ENCODE measurements around the gene PI4KA.

Gene PI4KA

DNA sequence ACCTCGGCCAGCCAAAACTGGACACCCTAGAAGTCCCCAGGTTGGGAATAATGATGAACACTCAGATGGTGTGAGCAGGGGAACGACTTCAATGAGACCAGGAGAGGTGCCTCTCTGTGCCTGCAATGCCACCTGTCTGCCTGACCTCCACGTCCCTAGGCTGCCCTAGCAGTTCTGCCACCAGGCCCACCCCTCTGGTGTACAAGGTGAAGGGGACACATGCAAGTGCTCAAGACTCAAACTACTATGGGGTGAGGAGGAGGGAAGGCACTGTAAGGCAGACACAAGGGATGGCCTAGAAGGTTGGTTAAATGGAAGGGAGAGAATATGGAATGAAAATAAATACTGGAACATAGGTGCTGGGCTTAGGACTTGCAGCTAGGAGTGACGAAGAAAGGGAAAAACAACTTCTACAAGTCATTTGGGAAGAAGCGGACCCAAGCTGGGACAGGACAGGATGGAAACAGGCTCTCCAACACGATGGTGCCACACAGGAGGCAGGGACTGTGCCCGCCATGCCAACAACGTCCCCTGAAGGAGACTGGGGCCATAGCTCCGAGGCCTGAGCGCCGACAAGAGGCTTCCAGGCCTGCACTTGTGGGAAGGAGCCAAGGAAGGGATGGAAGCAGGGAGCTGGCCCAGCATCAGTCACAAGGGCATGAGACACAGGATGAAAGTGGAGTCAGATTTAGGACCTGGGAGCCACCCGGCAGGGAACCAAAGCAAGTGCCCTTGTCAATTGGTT is 66.2 kb downstream of the PI4KA start:
- no peak for DNase-seq

DNA sequence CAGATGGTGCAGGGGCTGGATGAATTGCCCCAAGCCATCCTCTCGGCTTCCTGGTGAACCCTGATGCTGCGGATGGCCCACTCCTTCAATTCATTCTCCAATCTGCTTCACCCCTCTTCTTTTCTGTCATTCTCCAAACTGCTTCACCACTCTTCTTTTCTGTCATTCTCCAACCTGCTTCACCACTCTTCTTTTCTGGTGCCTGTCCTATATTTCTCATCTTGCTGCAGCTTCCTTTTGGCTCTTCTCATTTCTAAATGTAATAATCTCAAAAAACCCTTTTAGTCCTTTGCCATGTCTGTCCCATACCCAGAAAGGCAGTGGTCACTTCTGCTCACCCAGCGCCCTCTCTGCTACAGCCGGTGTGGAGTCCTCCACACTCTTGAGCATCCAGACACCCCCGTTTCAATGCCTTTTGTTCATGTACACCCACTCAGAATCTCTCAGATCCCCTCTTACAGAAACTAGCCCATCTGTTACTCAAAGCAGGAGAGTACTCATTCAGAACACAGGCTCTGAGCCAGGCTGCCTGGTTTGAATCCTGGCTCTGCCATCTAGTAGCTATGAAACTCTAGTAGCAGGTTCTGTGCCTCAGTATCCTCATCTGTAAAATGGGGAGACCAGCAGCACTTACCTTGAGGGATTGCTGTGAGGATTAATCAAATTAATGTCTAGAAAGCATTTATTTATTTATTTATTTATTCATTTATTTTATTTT is 69.8 kb downstream of the PI4KA start:
- DNase-seq, result no peak

DNA sequence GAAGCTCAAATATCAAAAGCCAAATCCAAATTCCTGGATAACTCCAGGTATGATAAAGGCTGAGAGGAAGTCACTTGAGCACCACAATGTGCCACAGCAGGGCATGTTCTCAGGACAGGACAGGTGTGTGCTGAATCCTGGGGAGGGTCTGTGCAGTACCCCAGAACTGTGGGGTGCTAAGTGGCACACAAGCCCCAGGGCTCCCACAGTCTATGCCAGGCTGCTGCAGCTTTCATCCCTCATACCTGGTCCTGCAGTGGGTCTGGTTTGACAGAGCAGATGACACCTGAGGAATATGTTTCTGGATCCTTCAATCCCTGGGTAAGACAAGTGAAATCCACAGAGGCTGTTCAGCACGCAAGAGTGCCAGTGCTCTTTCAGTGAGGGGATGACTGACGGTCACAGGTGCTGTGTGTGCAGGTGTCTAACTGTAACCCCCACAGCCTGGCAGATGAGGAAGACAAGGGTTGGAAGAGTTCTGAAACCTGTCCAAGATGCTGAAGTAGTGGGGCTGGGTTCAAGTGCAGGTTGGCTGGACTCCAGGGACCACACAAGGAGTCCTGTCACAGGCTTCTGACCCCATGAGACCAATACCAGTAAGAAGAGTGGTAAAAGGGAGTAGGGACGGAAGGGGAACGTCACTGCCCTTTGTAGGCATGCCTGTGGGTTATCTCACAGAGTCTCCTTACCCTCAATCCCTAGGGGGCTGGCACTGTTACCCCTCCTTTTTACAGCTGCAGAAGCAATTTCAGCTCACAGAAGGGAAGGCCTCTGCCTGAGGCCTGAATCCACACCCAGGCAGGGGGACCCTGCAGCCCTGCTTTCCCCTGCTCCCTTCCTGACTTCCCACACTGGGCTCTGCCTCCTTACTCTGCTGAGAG is 70.6 kb downstream of the PI4KA start:
- no peak for DNase-seq

DNA sequence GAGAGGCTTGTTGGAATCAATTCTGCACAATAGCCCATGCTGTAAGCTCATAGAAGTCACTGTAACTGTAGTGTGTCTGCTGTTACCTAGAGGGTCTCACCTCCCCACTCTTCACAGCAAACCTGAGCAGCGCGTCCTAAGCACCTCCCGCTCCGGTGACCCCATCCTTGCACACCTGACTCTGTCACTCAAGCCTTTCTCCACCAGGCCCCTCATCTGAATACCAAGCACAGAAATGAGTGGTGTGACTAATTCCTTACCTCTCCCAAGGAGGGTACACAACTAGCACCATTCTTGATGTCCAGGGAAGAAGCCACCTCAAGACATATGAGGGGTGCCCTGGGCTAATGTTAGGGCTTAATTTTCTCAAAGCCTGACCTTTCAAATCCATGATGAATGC is 71.4 kb downstream of the PI4KA start:
- DNase-seq, result no peak

DNA sequence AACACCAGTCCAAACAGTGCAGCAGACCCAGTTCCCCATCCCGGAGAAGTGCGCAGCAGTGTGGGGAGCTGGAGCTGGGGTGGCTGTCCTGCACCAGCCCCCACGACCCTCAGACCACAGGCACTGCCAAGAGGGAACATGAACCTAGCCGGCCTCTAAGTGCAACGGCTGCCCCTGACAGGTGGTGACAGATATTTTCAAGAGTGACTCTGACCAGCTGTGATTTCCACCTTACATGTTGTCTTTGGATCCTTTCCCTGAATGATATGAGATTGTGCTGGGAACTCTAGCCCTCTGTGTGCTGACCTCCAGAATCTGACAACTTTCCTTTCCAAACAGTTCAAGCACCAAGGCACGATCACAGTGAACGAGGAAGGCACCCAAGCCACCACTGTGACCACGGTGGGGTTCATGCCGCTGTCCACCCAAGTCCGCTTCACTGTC is 72.1 kb downstream of the PI4KA start:
- DNase-seq, result no peak

DNA sequence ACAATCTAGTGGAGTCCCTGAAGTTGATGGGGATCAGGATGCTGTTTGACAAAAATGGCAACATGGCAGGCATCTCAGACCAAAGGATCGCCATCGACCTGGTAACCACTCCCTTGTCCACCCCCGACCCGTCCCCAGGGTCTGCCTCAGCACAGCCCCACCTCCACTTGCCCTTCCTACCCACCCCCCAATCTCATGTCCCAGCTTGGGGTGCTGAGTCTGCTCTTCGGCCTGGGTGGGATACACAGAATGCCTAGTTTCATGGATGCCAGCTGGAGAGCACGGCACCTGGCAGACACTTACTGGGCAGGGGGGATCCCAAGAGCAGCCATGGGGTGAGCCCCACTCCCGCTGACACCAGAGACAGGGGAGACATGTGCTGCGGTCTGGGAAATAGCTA is 72.6 kb downstream of the PI4KA start:
- no peak for DNase-seq

DNA sequence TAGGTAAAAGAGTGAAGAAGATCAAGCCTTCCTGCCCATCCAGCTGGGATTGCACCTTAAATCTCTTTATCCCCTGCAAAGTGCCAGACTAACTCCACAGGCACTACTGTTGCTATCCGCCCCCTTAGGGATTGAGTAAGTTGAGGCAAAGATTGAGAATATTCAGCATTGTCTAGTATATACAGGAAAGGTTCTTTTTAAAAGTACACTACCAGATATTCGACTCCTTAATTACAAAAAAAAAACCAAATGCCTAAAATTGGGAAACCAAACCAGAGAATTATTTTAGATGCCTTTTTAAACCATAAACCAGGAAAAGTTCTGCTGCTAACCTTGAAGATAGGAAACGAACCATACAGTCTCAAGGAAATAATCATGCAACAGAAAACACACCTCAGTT is 73.2 kb downstream of the PI4KA start:
- no peak for DNase-seq

DNA sequence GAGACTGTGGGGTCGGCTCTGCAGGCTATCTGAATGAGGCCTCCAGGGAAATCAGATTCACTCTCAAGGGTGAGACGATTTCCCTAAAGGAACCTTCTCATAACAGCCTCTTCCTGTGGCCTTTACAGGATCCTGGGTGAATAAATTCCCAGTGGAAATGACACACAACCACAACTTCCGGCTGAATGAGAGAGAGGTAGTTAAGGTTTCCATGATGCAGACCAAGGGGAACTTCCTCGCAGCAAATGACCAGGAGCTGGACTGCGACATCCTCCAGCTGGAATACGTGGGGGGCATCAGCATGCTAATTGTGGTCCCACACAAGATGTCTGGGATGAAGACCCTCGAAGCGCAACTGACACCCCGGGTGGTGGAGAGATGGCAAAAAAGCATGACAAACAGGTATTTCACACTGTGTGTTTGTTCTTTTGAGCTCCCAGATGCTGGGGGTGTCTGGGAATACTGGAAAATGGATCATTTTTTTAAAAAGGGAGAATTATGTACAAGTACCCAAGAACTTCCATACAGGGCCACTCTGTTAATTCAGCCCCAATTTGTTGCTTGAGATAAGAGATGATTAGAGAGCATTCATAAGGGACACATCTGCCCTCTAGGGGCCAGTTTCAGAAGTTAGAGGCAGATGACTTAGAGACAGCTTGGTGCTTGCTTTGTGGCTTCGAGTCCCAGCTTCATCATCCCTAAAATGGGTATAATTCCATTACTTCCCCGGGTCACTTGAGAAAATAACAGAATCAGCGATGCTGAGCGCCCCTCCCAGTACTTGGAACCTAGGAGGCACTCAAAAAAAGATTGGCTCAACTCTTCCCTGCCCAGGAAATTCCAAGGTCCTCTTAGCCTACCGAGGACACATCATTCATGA is 74.5 kb downstream of the PI4KA start:
- DNase-seq, result peak; percentile 29 to 74

DNA sequence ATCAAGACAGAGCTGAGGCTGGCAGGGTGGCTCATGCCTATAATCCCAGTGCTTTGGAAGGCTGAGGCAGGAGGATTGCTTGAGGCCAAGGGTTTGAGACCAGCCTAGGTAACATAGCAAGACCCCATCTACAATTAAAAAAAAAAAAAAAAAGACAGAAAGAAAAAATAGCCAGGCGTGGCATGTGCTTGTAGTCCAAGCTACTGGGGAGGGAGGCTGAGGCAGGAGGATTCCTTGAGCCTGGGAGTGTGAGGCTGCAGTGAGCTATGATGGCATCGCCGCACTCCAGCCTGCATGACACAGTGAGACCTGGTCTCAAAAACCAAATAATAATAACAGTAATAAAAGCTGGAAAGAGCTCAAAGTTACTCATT is 75.3 kb downstream of the PI4KA start:
- no peak for DNase-seq

DNA sequence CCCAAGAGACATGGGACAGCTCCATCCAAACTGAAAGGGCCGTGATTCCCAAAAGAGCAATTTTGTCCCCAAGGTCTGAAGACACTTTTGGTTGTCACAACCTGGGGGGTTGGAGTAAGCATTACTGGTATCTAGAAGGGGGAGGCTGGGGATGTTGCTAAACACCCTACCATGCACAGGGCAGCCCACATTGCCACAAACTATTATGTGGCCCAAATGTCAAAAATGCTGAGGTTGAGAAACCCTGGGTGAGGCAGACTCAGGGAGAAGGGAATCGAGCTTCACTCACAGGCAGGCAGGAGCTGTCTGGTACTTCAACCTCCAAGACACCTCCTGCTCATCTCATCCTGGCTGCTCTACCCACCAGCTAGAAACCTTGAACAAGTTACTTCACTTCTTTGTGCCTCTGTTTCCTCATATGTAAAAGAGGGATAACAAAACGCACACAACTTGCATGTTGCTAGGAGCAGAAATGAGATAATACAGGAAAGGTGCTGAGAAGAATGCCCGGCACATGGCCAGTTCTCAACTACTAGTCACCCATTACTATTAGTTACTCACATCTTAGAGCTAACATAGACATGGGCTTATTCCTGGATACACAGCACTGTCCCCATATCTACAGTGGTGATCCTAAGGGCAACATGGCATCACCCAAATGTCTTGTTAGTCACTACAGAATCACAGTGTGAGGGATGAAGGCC is 75.9 kb downstream of the PI4KA start:
- DNase-seq, result peak in 1 of 2 donors; percentile 29

DNA sequence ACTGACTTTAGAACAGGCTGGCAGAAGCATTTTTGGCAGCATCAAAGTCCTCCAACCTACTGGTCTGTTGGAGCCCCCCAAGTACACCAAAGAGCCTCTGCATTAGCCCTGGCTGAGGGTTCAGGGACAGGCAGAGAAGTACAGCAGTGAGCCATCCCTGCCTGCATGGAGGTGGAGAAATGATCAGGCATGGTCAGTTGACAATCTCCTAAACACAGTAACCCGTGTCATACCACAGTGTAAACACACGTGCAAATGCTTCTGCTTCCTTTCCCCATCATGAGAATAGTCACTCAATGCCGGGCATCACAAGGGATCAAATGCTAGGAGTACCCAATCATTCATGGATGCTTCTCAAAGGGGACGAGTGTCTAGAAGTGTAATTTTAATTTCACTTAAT is 76.5 kb downstream of the PI4KA start:
- DNase-seq, result no peak

DNA sequence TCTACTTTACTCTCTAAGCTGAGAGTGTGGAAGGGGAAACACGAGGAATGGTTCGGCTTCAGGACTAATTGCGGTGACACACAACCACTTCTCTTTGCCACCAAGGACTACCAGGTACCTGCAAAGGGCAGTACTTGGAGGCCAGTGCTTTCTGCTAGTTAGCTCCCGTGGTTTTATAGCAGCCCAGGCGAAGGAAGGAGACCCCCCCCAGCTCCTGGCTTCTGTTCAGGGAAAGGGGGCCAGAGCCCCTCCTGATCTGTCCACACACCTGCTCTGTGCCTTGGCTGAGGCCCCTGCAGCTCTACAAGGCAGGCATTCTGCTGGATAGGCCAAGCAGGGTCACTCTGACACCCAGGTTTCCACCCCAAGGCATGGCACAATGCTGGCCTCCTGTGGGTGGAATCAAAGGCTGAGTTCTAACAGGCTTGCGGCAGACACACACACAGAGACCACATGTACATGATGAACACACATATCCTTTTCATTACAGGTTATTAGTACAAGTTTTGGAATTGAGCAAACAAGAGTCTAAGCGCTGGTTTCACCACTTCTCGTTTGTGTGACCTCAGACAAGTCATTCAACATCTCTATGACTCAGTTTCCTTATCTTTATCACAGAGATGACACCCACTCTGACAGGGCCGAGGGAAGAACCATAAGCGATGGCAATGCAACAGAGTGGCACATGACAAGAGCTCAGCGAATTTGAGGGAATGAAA is 77.2 kb downstream of the PI4KA start:
- DNase-seq, result peak; percentile 56 to 90

DNA sequence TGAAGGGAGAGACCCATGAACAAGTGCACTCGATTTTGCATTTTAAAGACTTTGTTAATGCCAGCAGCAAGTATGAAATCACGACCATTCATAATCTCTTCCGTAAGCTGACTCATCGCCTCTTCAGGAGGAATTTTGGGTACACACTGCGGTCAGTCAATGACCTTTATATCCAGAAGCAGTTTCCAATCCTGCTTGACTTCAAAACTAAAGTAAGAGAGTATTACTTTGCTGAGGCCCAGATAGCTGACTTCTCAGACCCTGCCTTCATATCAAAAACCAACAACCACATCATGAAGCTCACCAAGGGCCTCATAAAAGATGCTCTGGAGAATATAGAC is 78.8 kb downstream of the PI4KA start:
- DNase-seq, result no peak

DNA sequence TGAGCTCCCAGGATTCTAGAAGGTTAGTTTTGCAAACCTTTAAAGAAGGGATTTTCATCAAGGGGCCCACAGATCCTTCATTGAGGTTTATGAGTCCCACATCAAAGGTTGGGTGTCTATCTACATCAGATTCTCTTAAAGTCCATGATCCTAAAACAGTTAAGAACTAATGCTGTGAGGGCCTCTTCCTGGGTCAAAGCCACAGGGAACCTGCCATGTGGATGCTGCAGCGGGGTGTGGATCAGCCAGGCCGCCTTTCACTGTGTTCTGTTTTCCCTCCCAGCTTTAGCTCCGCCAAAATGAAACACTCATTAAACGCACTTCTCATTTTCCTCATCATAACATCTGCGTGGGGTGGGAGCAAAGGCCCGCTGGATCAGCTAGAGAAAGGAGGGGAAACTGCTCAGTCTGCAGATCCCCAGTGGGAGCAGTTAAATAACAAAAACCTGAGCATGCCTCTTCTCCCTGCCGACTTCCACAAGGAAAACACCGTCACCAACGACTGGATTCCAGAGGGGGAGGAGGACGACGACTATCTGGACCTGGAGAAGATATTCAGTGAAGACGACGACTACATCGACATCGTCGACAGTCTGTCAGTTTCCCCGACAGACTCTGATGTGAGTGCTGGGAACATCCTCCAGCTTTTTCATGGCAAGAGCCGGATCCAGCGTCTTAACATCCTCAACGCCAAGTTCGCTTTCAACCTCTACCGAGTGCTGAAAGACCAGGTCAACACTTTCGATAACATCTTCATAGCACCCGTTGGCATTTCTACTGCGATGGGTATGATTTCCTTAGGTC is 79.4 kb downstream of the PI4KA start:
- no peak for DNase-seq

DNA sequence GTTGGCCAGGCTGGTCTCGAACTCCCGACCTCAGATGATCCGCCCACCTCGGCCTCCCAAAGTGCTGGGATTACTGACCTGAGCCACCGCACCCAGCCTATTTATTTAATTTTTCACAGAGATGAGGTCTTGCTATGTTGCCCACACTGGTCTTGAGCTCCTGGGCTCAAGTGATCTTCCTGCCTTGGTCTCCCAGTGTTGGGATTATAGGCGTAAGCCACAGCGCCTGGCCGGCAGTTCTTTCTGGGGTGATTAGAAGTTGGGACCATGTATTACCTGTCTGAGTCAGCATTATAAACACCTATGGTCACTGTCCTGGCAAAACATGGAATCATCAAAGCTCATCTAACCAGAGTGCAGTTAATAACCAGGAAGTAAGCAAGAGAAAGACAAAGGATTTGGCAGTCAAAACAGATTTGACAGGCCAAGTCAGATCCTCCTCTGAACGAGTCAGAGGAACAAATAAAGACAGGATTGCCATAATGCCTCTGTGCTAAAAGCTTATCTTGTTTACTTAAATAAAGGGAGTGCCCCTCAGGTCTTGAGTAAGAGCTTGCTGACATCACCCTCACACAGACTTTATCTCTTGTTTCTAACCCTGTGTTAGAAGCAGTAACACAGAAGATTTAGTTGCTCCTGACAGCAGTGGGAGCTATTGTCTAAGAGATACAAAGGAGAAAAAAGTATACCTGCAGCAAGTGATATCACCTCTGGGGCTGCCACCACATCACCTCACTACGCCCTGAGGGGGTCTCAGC is 81.0 kb downstream of the PI4KA start:
- peak; percentile 38 to 73 for DNase-seq

DNA sequence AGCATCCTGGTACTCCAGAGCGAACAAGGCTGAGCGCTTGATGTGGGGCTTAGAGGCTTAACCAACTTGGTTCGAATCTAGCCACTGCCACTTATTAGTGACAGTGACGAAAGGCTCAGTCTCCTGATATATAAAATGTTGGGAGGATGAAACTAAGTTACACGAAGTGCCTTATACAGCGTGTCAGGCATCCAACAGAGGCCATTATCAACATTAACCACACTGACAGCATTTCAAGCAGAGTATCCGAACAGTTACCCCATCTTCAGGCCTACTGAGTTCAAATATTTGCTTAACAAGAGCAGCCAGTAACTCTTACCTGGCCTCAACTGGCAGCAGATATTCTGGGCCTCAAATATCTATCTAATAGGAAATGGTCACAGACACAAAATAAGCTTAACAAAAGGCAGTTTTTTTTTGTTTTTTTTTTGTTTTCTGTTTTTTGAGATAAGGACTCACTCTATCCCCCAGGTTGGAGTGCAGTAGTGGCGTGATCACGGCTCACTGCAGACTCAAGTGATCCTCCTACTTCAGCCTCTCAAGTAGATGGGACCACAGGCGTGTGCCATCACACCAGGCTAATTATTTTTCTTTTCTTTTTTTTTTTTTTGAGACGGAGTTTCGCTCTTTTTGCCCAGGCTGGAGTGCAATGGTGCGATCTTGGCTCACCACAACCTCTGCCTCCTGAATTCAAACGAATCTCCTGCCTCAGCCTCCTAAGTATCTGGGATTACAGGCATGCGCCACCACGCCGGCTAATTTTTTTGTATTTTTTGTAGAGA is 81.8 kb downstream of the PI4KA start:
- no peak for DNase-seq

DNA sequence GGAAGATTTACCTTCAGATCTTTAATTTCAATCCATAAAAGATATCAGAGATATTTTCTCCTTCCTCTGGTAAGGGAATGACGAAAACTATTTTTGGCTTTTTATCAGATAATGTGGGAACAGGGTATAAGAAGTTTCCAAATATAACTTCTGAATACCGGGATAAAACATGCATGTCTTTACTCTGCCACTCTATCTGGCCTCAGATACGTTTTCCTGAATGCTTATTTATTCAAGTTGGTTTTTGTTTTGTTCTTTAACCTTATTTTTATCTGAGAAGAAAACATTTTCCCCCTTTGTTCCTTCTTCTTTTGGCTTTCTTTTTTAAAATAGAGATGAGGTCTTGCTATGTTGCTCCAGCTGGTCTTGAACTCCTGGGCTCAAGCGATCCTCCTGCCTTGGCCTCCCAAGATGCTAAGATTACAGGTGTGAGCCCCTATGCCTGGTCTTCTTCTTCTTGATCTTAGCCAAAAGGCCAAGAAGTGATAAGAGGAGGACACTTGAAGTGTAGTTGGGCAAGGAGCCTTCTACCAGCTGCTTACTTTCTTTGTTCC is 83.2 kb downstream of the PI4KA start:
- no peak for DNase-seq

DNA sequence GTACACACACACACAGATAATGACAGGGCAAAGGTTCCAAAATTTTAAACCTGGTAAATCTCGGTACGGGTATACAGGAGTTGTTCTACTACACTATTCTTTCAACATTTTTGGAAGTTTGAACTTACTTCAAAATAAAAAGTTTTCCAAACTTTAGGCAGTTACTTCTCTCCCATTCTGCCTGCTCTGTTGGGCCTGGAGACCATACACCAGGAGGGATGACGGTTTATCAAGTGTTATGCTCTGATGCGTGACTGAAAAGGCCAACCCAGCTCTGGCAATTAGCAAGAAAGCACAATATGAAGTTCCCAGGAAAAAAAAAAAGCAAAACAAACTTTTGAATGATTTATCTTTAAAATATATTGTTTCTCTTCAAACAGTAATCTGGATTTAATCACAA is 83.7 kb downstream of the PI4KA start:
- DNase-seq, result no peak
